HepG2 (cell line): ENCODE measurements around the gene NSD1. TPM values are rescaled to one million over a fixed set of nuclear protein-coding genes. Genes with fewer than 3 reads are reported as not detected.

Source experiments
- ATAC-seq: fragments of 200-7000 bp; cut with Tn5 transposase; 3 replicates; pipeline ENCODE4 v1.9.1; 2020; ENCODE audit warnings: mild to moderate bottlenecking, moderate library complexity
- BruUV-seq: library from RNA; stranded (reverse); fragments of 400-500 nt; replicated peaks from 2 replicates; lab custom pipeline; 2021; lab: Mats Ljungman, UMichigan
- CTCF ChIA-PET: fragments of 300-600 bp; formaldehyde crosslinking; extraction: SDS; loops from one replicate; lab custom pipeline; 2021; ENCODE audit warnings: low total read pairs, inconsistent platforms, low intra/inter-chr PET ratio; lab: Yijun Ruan, JAX
- POLR2A ChIA-PET: fragments of 350-600 bp; sonication (Branson Sonifier 250); formaldehyde crosslinking; loops from one replicate; lab custom pipeline; 2020; ENCODE audit warnings: antibody characterized with exemption, inconsistent platforms; lab: Yijun Ruan, JAX
- DNase-seq: peaks from one replicate; pipeline ENCODE4 v3.0.0-alpha.2; 2015; ENCODE audit warnings: low spot score
- FAIRE-seq: peaks from 3 replicates; lab custom pipeline; 2011; peaks lifted over from hg19 to GRCh38; lab: Jason Lieb, UNC
- H2AFZ ChIP-seq: one replicate; pipeline ENCODE4 v1.6.1; 2011; ENCODE audit warnings: low read length, inconsistent platforms
- H3K27ac ChIP-seq: fragments of 300-600 bp; 3 replicates; pipeline ENCODE4 v1.8.0; 2011; ENCODE audit warnings: mixed run types, mild to moderate bottlenecking, mixed read lengths, low read length, inconsistent platforms; ENCODE audit not compliant: insufficient read depth; ENCODE audit errors: extremely low read length
- H3K27me3 ChIP-seq, 2 experiments: fragments of 200-600 bp in 1 of 2; 2 replicates in 1 of 2; 3 replicates in 1 of 2; pipeline versions ENCODE4 v1.6.0 to v1.8.0; 2011; ENCODE audit warnings: low read length in 2 of 2, mild to moderate bottlenecking in 2 of 2, moderate library complexity in 2 of 2, inconsistent platforms in 1 of 2; ENCODE audit not compliant: insufficient read depth in 2 of 2, control insufficient read depth in 1 of 2
- H3K36me3 ChIP-seq, 2 experiments: fragments of 200-600 bp in 1 of 2; replicated peaks in 1 of 2; 2 replicates in 1 of 2; 3 replicates in 1 of 2; pipeline versions ENCODE4 v1.5.1 to v1.8.0; 2011; ENCODE audit warnings: low read length in 2 of 2, inconsistent platforms in 1 of 2; ENCODE audit not compliant: insufficient read depth in 2 of 2, control insufficient read depth in 1 of 2
- H3K4me1 ChIP-seq: 2 replicates; pipeline ENCODE4 v1.5.1; 2012; ENCODE audit warnings: low read length, inconsistent platforms; ENCODE audit not compliant: insufficient read depth
- H3K4me2 ChIP-seq: 2 replicates; pipeline ENCODE4 v1.6.0; 2011; ENCODE audit warnings: low read depth, low read length, inconsistent platforms
- H3K4me3 ChIP-seq, 3 experiments: fragments of 200-600 bp in 1 of 3; sonication (generic), shearing (Covaris generic) in 1 of 3; replicated peaks in 1 of 3; 2 replicates each; pipeline ENCODE4 v1.5.1; 2011 to 2016; ENCODE audit warnings: low read length in 3 of 3, inconsistent platforms in 2 of 3, low read depth in 2 of 3, mild to moderate bottlenecking in 2 of 3, control low read depth in 1 of 3, mixed read lengths in 1 of 3; ENCODE audit not compliant: insufficient read depth in 1 of 3
- H3K79me2 ChIP-seq: one replicate; pipeline ENCODE4 v1.6.1; 2011; ENCODE audit warnings: low read length, inconsistent platforms; ENCODE audit not compliant: insufficient read depth
- H3K9ac ChIP-seq: 2 replicates; pipeline ENCODE4 v1.6.0; 2011; ENCODE audit warnings: mild to moderate bottlenecking, low read depth, low read length, inconsistent platforms; ENCODE audit not compliant: insufficient read depth
- H3K9me3 ChIP-seq: 2 replicates; pipeline ENCODE4 v1.5.1; 2012; ENCODE audit warnings: mild to moderate bottlenecking, low read length
- H4K20me1 ChIP-seq: 2 replicates; pipeline ENCODE4 v1.6.0; 2011; ENCODE audit warnings: inconsistent platforms, mild to moderate bottlenecking, low read length, moderate library complexity; ENCODE audit not compliant: insufficient read depth
- DR1 ChIP-seq: sonication (generic); formaldehyde crosslinking; IDR thresholded peaks from 2 replicates; pipeline ENCODE4 v1.8.0; 2021; ENCODE audit warnings: mild to moderate bottlenecking, missing genetic modification reagents, inconsistent platforms
- DZIP1 ChIP-seq: sonication (generic); formaldehyde crosslinking; IDR thresholded peaks from 2 replicates; pipeline ENCODE4 v1.5.0; 2020; ENCODE audit warnings: mild to moderate bottlenecking, missing genetic modification reagents
- EP300 ChIP-seq, 3 experiments: sonication (generic) in 1 of 3; formaldehyde crosslinking in 1 of 3; IDR thresholded peaks; 2 replicates each; pipeline versions ENCODE4 v1.5.1 to v1.6.1; 2011 to 2020; ENCODE audit warnings: low read depth in 2 of 3, low read length in 2 of 3, borderline replicate concordance in 1 of 3, improper control_type of control experiment in 1 of 3, mild to moderate bottlenecking in 1 of 3, missing genetic modification reagents in 1 of 3, moderate library complexity in 1 of 3
- FLYWCH1 ChIP-seq: sonication (generic); formaldehyde crosslinking; IDR thresholded peaks from 2 replicates; pipeline ENCODE4 v1.8.1; 2023; ENCODE audit warnings: mild to moderate bottlenecking, missing genetic modification reagents
- MED1 ChIP-seq: sonication (generic); formaldehyde crosslinking; IDR thresholded peaks from 2 replicates; pipeline ENCODE4 v1.4.0; 2020; ENCODE audit warnings: missing genetic modification reagents
- RFX3 ChIP-seq: IDR thresholded peaks from 2 replicates; pipeline ENCODE4 v1.6.1; 2016; ENCODE audit warnings: missing biosample characterization, missing genetic modification reagents
- SAFB2 ChIP-seq: sonication (generic); formaldehyde crosslinking; IDR thresholded peaks from 2 replicates; pipeline ENCODE4 v1.5.1; 2020; ENCODE audit warnings: missing genetic modification reagents, low read depth, mild to moderate bottlenecking, borderline replicate concordance
- SP2 ChIP-seq: sonication (generic); formaldehyde crosslinking; IDR thresholded peaks from 2 replicates; pipeline ENCODE4 v1.5.1; 2020; ENCODE audit warnings: mild to moderate bottlenecking, missing genetic modification reagents
- ZFY ChIP-seq: sonication (generic); formaldehyde crosslinking; IDR thresholded peaks from 2 replicates; pipeline ENCODE4 v1.4.0; 2020; ENCODE audit warnings: missing genetic modification reagents
- ZMYM3 ChIP-seq: sonication (generic); formaldehyde crosslinking; IDR thresholded peaks from 2 replicates; pipeline ENCODE4 v1.5.1; 2020; ENCODE audit warnings: mild to moderate bottlenecking, missing genetic modification reagents
- ZNF205 ChIP-seq: IDR thresholded peaks from 2 replicates; pipeline ENCODE4 v1.6.1; 2018; ENCODE audit warnings: missing biosample characterization, missing genetic modification reagents
- ZNF570 ChIP-seq: sonication (generic); formaldehyde crosslinking; IDR thresholded peaks from 2 replicates; pipeline ENCODE4 v1.4.0; 2020; ENCODE audit warnings: mild to moderate bottlenecking, missing genetic modification reagents, borderline replicate concordance
- ZNF703 ChIP-seq: sonication (generic); formaldehyde crosslinking; IDR thresholded peaks from 2 replicates; pipeline ENCODE4 v1.5.1; 2020; ENCODE audit warnings: missing genetic modification reagents, mild to moderate bottlenecking, moderate library complexity, borderline replicate concordance
- ZNF816 ChIP-seq: sonication (generic); formaldehyde crosslinking; IDR thresholded peaks from 2 replicates; pipeline ENCODE4 v1.8.0; 2022; ENCODE audit warnings: missing genetic modification reagents, mild to moderate bottlenecking, borderline replicate concordance
- WGBS: methylation state at CpG from one replicate; pipeline ENCODE4 v1.1.6; 2017; ENCODE audit warnings: low lambda C conversion rate; 5-methylcytosine and 5-hydroxymethylcytosine counted together
- in situ Hi-C: cut with HindIII; loops from 2 replicates; pipeline ENCODE4 v1.10.0; 2017; ENCODE audit warnings: low pct_unique_long_range_greater_than_20kb; ENCODE audit not compliant: extremely low pct_ligation_motif_present
- intact Hi-C: fragments of 100-400 bp; cut with micrococcal nuclease; formaldehyde crosslinking; loops from one replicate; pipeline ENCODE4 v1.10.0; 2022; ENCODE audit not compliant: unreplicated experiment
- polyA plus RNA-seq, 8 experiments: library from polyadenylated mRNA; depleted of rRNA in 3 of 8; stranded (reverse) in 7 of 8; unstranded in 1 of 8; fragments of >200 nt; fragmentation: Illumina TruSeq in 4 of 8; extraction: Trizol in 4 of 8; gene quantifications; 2 replicates each; pipeline versions ENCODE4 v1.2.1 to v1.2.3, GENCODE V29; 2011 to 2016; ENCODE audit warnings: low read depth in 4 of 8, missing spikeins in 1 of 8, mixed read lengths in 1 of 8; ENCODE audit not compliant: insufficient read depth in 1 of 8
- total RNA-seq, 5 experiments: library from RNA; depleted of rRNA; stranded (reverse); fragments of >200 nt; fragmentation: Illumina TruSeq; extraction: Trizol; gene quantifications; 2 replicates each; pipeline ENCODE4 v1.2.3, GENCODE V29; 2016; ENCODE audit warnings: low read depth in 1 of 5

The NSD1 gene
- total and polyA plus RNA-seq, 2 of the 13 experiments (the other 11 are each of a cell fraction or from before 2014, with no cell fraction given) = 0.01 to 0.09 TPM

- Histone ChIP-seq H3K4me1 (no peaks in the 10 kb centered on the region), H4K20me1 (no peaks in the 10 kb centered on the region), H3K79me2 (no peaks in the 10 kb centered on the region), H3K27me3 (no peaks in the 10 kb centered on the region), H3K4me3 (no peak overlapping the region), H3K4me2 (no peak overlapping the region), H3K9ac (no peak overlapping the region), H3K27ac (no peak overlapping the region), H3K9me3 (no peaks in the 10 kb centered on the region), H3K36me3 (no peaks in the 10 kb centered on the region), H2AFZ (no peak overlapping the region)
- ChIA-PET CTCF (no interaction called here), POLR2A (no interaction called here)
- in situ Hi-C loops (no loop called here), intact Hi-C loops (no loop called here)
- DNase-seq (no peak), ATAC-seq (no peak), FAIRE-seq (no peak)
- 39% methylated on average over 4 of the region's 4 CpGs for WGBS
- TF ChIP-seq ZFY (CRISPR knock-in tag) (no peak), FLYWCH1 (CRISPR knock-in tag) (no peak), MED1 (CRISPR knock-in tag) (no peak), ZNF816 (CRISPR knock-in tag) (no peak), EP300 (IDR thresholded peaks at IDR 0.05; ENCODE audit: low read depth in 2 of 2, low read length in 2 of 2) (no peak), EP300 (CRISPR knock-in tag; IDR thresholded peaks at IDR 0.05; ENCODE audit: borderline replicate concordance) (no peak), ZNF570 (CRISPR knock-in tag) (no peak), ZNF205 (CRISPR knock-in tag) (no peak), ZMYM3 (CRISPR knock-in tag) (no peak), SAFB2 (CRISPR knock-in tag) (no peak), DZIP1 (CRISPR knock-in tag) (no peak), ZNF703 (CRISPR knock-in tag) (no peak), DR1 (CRISPR knock-in tag) (no peak), RFX3 (CRISPR knock-in tag) (no peak), SP2 (CRISPR knock-in tag) (no peak)
- TF ChIP-seq, all 625 proteins: peak for 0
- BruUV-seq = no TSS peak
Measured at GRCh38 chr5:177128551-177128981, 5.0 kb upstream of the NSD1 start.
